Smooth muscle cell (in vitro differentiated cells): Measurements from ENCODE around the gene USP43. TPM values are rescaled to one million over a fixed set of nuclear protein-coding genes. Genes with fewer than 3 reads are reported as not detected.

ENCODE experiments used
- DNase-seq: peaks from one replicate; lab custom pipeline; 2025; ENCODE audit not compliant: unreplicated experiment; lab: John Stamatoyannopoulos, UW
- H2AFZ ChIP-seq: fragments of 200-600 bp; sonication (generic); 2 replicates; pipeline ENCODE4 v1.6.0; 2016; ENCODE audit warnings: antibody characterized with exemption, low read depth, mild to moderate bottlenecking
- H3F3A ChIP-seq: fragments of 200-600 bp; sonication (generic); 2 replicates; pipeline ENCODE4 v1.6.0; 2017; ENCODE audit warnings: antibody characterized with exemption, low read depth
- H3K27ac ChIP-seq: fragments of 200-600 bp; sonication (generic); 2 replicates; pipeline ENCODE4 v1.5.1; 2016; ENCODE audit warnings: low read depth, mild to moderate bottlenecking
- H3K27me3 ChIP-seq: fragments of 200-600 bp; sonication (generic); 2 replicates; pipeline ENCODE4 v1.6.1; 2016; ENCODE audit warnings: low read depth, mild to moderate bottlenecking
- H3K36me3 ChIP-seq: fragments of 200-600 bp; sonication (generic); 2 replicates; pipeline ENCODE4 v1.5.1; 2016; ENCODE audit warnings: low read depth
- H3K4me1 ChIP-seq: fragments of 200-600 bp; sonication (generic); 2 replicates; pipeline ENCODE4 v1.5.1; 2016; ENCODE audit warnings: low read depth
- H3K4me2 ChIP-seq: fragments of 200-600 bp; sonication (generic); 2 replicates; pipeline ENCODE4 v1.6.0; 2016; ENCODE audit warnings: mild to moderate bottlenecking
- H3K4me3 ChIP-seq: fragments of 200-600 bp; sonication (generic); 2 replicates; pipeline ENCODE4 v1.5.1; 2016; ENCODE audit warnings: mild to moderate bottlenecking
- H3K79me2 ChIP-seq: fragments of 200-600 bp; sonication (generic); 2 replicates; pipeline ENCODE4 v1.6.0; 2016; ENCODE audit warnings: low read depth, mild to moderate bottlenecking
- H3K9ac ChIP-seq: fragments of 200-600 bp; sonication (generic); 2 replicates; pipeline ENCODE4 v1.6.0; 2016; ENCODE audit warnings: low read depth
- H3K9me3 ChIP-seq: fragments of 200-600 bp; sonication (generic); replicated peaks from 2 replicates; pipeline ENCODE4 v1.5.1; 2016; ENCODE audit warnings: low read depth
- H4K20me1 ChIP-seq: fragments of 200-600 bp; sonication (generic); 2 replicates; pipeline ENCODE4 v1.6.0; 2016; ENCODE audit warnings: low read depth
- CTCF ChIP-seq: fragments of 200-600 bp; sonication (generic); IDR thresholded peaks from 2 replicates; pipeline ENCODE4 v1.5.1; 2017; ENCODE audit warnings: borderline replicate concordance, mild to moderate bottlenecking, antibody characterized with exemption; ENCODE audit not compliant: insufficient read depth, poor library complexity, severe bottlenecking
- WGBS: methylation state at CpG from one replicate; pipeline ENCODE4 v1.1.7; 2016; ENCODE audit warnings: low lambda C conversion rate; 5-methylcytosine and 5-hydroxymethylcytosine counted together
- polyA plus RNA-seq: library from polyadenylated mRNA; unstranded; fragments of >200 nt; fragmentation: Nextera tagmentation; extraction: Ambion mirVana; gene quantifications from 2 replicates; pipeline ENCODE4 v1.2.1, GENCODE V29; 2016
- total RNA-seq: library from RNA; depleted of rRNA; stranded (reverse); fragments of >200 nt; gene quantifications from 2 replicates; pipeline ENCODE4 v1.2.3, GENCODE V29; 2014

The USP43 gene
- total and polyA plus RNA-seq, 2 experiments from 2014 or later, result 2.0 to 2.7 TPM

DNA sequence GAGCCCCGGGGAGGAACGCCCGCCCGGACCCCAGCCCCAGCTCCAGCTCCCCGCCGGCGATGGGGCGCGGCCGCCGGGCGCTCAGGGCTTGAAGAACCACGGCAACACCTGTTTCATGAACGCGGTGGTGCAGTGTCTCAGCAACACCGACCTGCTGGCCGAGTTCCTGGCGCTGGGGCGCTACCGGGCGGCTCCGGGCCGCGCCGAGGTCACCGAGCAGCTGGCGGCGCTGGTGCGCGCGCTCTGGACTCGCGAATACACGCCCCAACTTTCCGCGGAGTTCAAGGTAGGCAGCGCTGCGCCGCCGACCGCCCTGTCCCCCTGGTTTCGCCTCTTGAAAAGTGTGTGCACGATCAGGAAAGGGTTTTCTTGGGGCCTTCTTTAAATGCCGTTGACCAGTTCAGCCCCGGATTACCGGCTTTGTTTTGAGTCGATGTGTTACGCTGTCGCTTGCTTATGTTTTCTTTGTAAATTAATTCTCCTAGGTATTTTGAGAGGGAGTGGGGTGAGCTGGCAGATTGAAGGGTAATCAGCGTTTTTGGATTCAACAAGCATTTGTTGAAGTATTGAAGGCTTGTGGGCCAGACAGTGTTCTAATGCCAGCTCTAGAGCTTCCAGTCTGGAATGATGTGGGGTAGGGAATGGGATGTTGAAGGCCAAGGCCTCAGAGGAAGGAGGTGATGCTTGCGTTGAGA is 681 bp downstream of the USP43 start:
- Histone ChIP-seq H3K79me2 (peaks cover 11% of the 10 kb centered on the region), H3K4me2 (peak overlapping the region; percentile 100), H4K20me1 (no peaks in the 10 kb centered on the region), H3K9me3 (no peaks in the 10 kb centered on the region), H3K27me3 (no peaks in the 10 kb centered on the region), H3K27ac (peak overlapping the region; percentile 2), H3K36me3 (no peaks in the 10 kb centered on the region), H3K4me3 (peak overlapping the region; percentile 66), H2AFZ (peak overlapping the region; percentile 89), H3K4me1 (peaks cover 22% of the 10 kb centered on the region), H3F3A (peaks cover 9% of the 10 kb centered on the region), H3K9ac (peak overlapping the region; percentile 43)
- WGBS, result 2% methylated on average over 49 of the region's 51 CpGs
- no peak for DNase-seq
- TF ChIP-seq CTCF, result peak; percentile 7

GRCh38 chr17:9646546-9646885 is 1.2 kb downstream of the USP43 start:
- Histone ChIP-seq H3K36me3 (no peaks in the 10 kb centered on the region), H3K4me1 (peaks cover 22% of the 10 kb centered on the region), H3K9ac (peak overlapping the region; percentile 43), H3K79me2 (peaks cover 12% of the 10 kb centered on the region), H3F3A (peaks cover 9% of the 10 kb centered on the region), H3K4me3 (peak overlapping the region; percentile 66), H3K27me3 (no peaks in the 10 kb centered on the region), H3K4me2 (peak overlapping the region; percentile 100), H3K9me3 (no peaks in the 10 kb centered on the region), H4K20me1 (no peaks in the 10 kb centered on the region), H3K27ac (peak overlapping the region; percentile 2), H2AFZ (peak overlapping the region; percentile 89)
- WGBS, result 19% methylated on average over 8 of the region's 8 CpGs
- DNase-seq, result no peak
- TF ChIP-seq CTCF, result no peak

DNA sequence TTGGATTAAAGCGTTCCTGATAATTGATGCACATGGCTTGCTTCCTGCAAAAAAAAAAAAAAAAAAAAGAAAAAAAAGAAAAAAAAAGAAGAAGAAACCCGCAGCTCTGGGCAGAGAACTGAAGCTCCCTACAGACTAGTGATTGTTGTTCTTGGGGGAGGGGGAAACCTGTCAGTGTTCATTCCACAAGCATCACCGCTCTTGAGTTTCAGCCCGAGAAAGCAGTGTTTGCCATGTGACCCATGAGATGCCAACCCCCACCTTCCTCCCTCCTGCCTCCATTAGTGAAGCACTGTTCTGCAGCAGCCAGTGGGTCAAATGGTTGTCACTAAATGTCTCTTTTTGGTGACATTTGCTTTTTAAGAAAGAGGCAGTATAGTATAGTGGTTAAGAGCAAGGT is 1.7 kb downstream of the USP43 start:
- WGBS, result 20% methylated on average over 4 of the region's 4 CpGs
- H3K4me2 ChIP-seq, result peak overlapping the region; percentile 100

More for the DNA sequence above, 1.7 kb downstream of the USP43 start:
- Histone ChIP-seq H3K9ac (no peak overlapping the region), H4K20me1 (no peaks in the 10 kb centered on the region), H3K27ac (peak overlapping the region; percentile 12), H3K4me3 (peak overlapping the region; percentile 66), H3K9me3 (no peaks in the 10 kb centered on the region), H3K4me1 (peaks cover 22% of the 10 kb centered on the region), H3F3A (peaks cover 9% of the 10 kb centered on the region), H3K27me3 (no peaks in the 10 kb centered on the region), H3K79me2 (peaks cover 12% of the 10 kb centered on the region), H2AFZ (no peak overlapping the region), H3K36me3 (no peaks in the 10 kb centered on the region)
- no peak for DNase-seq
- TF ChIP-seq CTCF, result no peak
